ENCODE measurements around the gene MRAP.

- TF ChIP-seq EZH2phosphoT487 (IDR thresholded peaks at IDR 0.05; ENCODE audit: low read depth, severe bottlenecking, unreplicated experiment) (no peak), CTCF (IDR thresholded peaks at IDR 0.05; ENCODE audit: poor library complexity) (no peak)
These were observed 6.3 kb downstream of the MRAP start for GRCh38 chr21:32304998-32305397.
